Heart left ventricle (tissue), 16 donors: Measurements from ENCODE around the gene PLEKHM3. TPM values are rescaled to one million over a fixed set of nuclear protein-coding genes. Genes with fewer than 3 reads are reported as not detected.

ENCODE experiments used
- ATAC-seq, 4 donors: fragments of 200-7000 bp; cut with Tn5 transposase; one replicate each; pipeline ENCODE4 v1.9.1; 2020 to 2022; ENCODE audit warnings: moderate library complexity in 4 of 4, mild to moderate bottlenecking in 3 of 4, moderate number of reproducible peaks in 1 of 4
- DNase-seq, 5 donors: peaks; one replicate each; pipeline ENCODE4 v3.0.0-alpha.2; 2020
- H3K27ac ChIP-seq, 12 donors: fragments of 200-600 bp; sonication (generic) in 4 of 12; one replicate each; pipeline versions ENCODE4 v1.5.0 to v1.8.0; 2016 to 2022; ENCODE audit warnings: mild to moderate bottlenecking in 2 of 12
- H3K27me3 ChIP-seq, 9 donors: fragments of 200-600 bp; sonication (generic) in 2 of 9; one replicate each; pipeline versions ENCODE4 v1.5.1 to v1.8.0; 2016 to 2022; ENCODE audit warnings: mild to moderate bottlenecking in 3 of 9
- H3K36me3 ChIP-seq, 9 donors: fragments of 200-600 bp; sonication (generic) in 2 of 9; one replicate each; pipeline versions ENCODE4 v1.5.0 to v1.8.0; 2018 to 2022; ENCODE audit warnings: mild to moderate bottlenecking in 2 of 9
- H3K4me1 ChIP-seq, 12 donors: fragments of 200-600 bp; sonication (generic) in 4 of 12; one replicate each; pipeline versions ENCODE4 v1.5.0 to v1.8.0; 2016 to 2022; ENCODE audit warnings: mild to moderate bottlenecking in 3 of 12
- H3K4me3 ChIP-seq, 12 donors: fragments of 200-600 bp; sonication (generic) in 4 of 12; one replicate each; pipeline versions ENCODE4 v1.5.0 to v1.8.0; 2017 to 2022; ENCODE audit warnings: mild to moderate bottlenecking in 9 of 12, moderate library complexity in 4 of 12
- H3K9me3 ChIP-seq, 12 donors: fragments of 200-600 bp; sonication (generic) in 4 of 12; one replicate each; pipeline versions ENCODE4 v1.5.0 to v1.8.0; 2016 to 2022; ENCODE audit warnings: mild to moderate bottlenecking in 1 of 12
- CTCF ChIP-seq, 12 donors: fragments of 200-600 bp; sonication (generic) in 4 of 12; IDR thresholded peaks; one replicate each; pipeline versions ENCODE4 v1.5.0 to v1.8.0; 2018 to 2022; ENCODE audit warnings: antibody characterized with exemption in 12 of 12, mild to moderate bottlenecking in 5 of 12
- POLR2A ChIP-seq, 2 donors: fragments of 450-650 bp; IDR thresholded peaks; one replicate each; pipeline ENCODE4 v1.6.1; 2017; ENCODE audit warnings: antibody characterized with exemption in 2 of 2, mild to moderate bottlenecking in 2 of 2, moderate library complexity in 2 of 2
- WGBS, 4 donors: extraction: QIAGEN DNeasy Blood & Tissue Kit in 2 of 4; methylation state at CpG; one replicate each; pipeline versions ENCODE4 v1.1.5 to v1.1.7; 2013 to 2018; 5-methylcytosine and 5-hydroxymethylcytosine counted together
- intact Hi-C, 10 donors: fragments of 100-400 bp; cut with DNase I; formaldehyde crosslinking; loops; one replicate each; pipeline versions ENCODE4 v1.11.1 to v1.14.2; 2022
- polyA plus RNA-seq, 2 donors: library from polyadenylated mRNA; stranded (reverse); fragments of 200-250 nt; gene quantifications; one replicate each; pipeline ENCODE4 v1.2.3, GENCODE V29; 2013
- total RNA-seq, 9 donors: library from RNA; depleted of rRNA in 2 of 9; stranded (reverse); fragments of >200 nt in 2 of 9; fragmentation: NEBNext Ultra II Directional in 3 of 9; extraction: Animal tissue kit (Norgen Biotek cat#: 25700) in 3 of 9; gene quantifications; one replicate each; pipeline versions ENCODE4 v1.1.0 to v1.2.4, GENCODE V29; 2016 to 2023
- donor health status: ischemic (EF 13 %, LVEDD 7.1; RV severe dilation, severe dysfunction).
- donor health status: healthy with polysubstance abuse.
- donor health status: DM: no; HTN: yes; CAD: no.
- donor health status: DM: no; HTN: no; CAD: no.
- donor health status: ischemic (EF 25% LVEDD 6.9; RV normal size, moderate dysfunction).
- donor health status: ischemic (EF 25% LVEDD 5.7; RV mildly dilated, moderate dysfunction).
- donor health status: healthy.
- donor health status: DM: yes; HTN: yes; CAD: no.
- donor health status: ischemic (EF 35%, LVEDD 5.7; RV mildly dilated, moderate dysfunction).
- donor health status: nonischemic (EF 11% LVEDD 7.7; RV severe dilation, severe dysfunction).
- donor health status: DM: yes; HTN: yes; CAD: no.
- donor health status: PGD.
- donor health status: ischemic (EF 29% LVEDD 5.4; RV normal size, mild dysfunction).
- donor health status: nonischemic (EF 23%, LVEDD 6.1; RV moderate dilation, normal function).

PLEKHM3 gene
- total and polyA plus RNA-seq, 11 donors: 5.2 to 28.3 (median 17.0) TPM

GRCh38 chr2:207831584-207832248 is 193.6 kb downstream of the PLEKHM3 start:
- TF ChIP-seq CTCF (IDR thresholded peaks at IDR 0.05) (no peak), POLR2A (IDR thresholded peaks at IDR 0.05) (no peak)
- intact Hi-C loops: loop anchor here in 2 of 10 donors (10.0 kb wide), 2 partner anchors 57 to 63 kb away; no protein-coding TSS in a partner anchor

GRCh38 chr2:207830778-207831438 is 194.4 kb downstream of the PLEKHM3 start:
- Histone ChIP-seq H3K36me3 (peaks cover 0 to 18% (median 12%) of the 10 kb centered on the region in 9 donors), H3K27me3 (no peaks in the 10 kb centered on the region), H3K4me3 (no peak overlapping the region), H3K9me3 (no peaks in the 10 kb centered on the region), H3K27ac (no peak overlapping the region), H3K4me1 (peaks cover 0 to 29% (median 7%) of the 10 kb centered on the region in 12 donors)
- intact Hi-C loops: loop anchor here in 2 of 10 donors (10.0 kb wide), 2 partner anchors 56 to 64 kb away; no protein-coding TSS in a partner anchor
- TF ChIP-seq CTCF (IDR thresholded peaks at IDR 0.05) (no peak), POLR2A (IDR thresholded peaks at IDR 0.05) (no peak)
- ATAC-seq: peak in 1 of 4 donors; percentile 14
- DNase-seq: no peak
- WGBS, 4 donors: 95 to 98% (median 97%) methylated on average over 15 of the region's 15 CpGs

More at GRCh38 chr2:207831584-207832248, 193.6 kb downstream of the PLEKHM3 start:
- ATAC-seq (no peak), DNase-seq (no peak)
- Histone ChIP-seq H3K4me3 (no peak overlapping the region), H3K9me3 (no peaks in the 10 kb centered on the region), H3K36me3 (peaks cover 0 to 17% (median 12%) of the 10 kb centered on the region in 9 donors), H3K27me3 (no peaks in the 10 kb centered on the region), H3K4me1 (peaks cover 0 to 29% (median 11%) of the 10 kb centered on the region in 12 donors), H3K27ac (no peak overlapping the region)
- 85 to 87% (median 87%) methylated on average over 8 of the region's 8 CpGs for WGBS, 4 donors

GRCh38 chr2:207828361-207829057 is 196.8 kb downstream of the PLEKHM3 start:
- intact Hi-C loops: no loop called here
- H3K27ac ChIP-seq: peak overlapping the region in 1 of 12 donors; percentile 80
- no peaks in the 10 kb centered on the region for H3K27me3 ChIP-seq
- H3K4me1 ChIP-seq: peaks cover 3 to 37% (median 21%) of the 10 kb centered on the region in 12 donors
- no peak for TF ChIP-seq POLR2A (IDR thresholded peaks at IDR 0.05)
- TF ChIP-seq CTCF (IDR thresholded peaks at IDR 0.05): no peak
- ATAC-seq (no peak), DNase-seq (no peak)
- 86 to 92% (median 90%) methylated on average over 12 of the region's 12 CpGs for WGBS, 4 donors
- no peaks in the 10 kb centered on the region for H3K9me3 ChIP-seq
- H3K36me3 ChIP-seq: peaks cover 0 to 18% (median 12%) of the 10 kb centered on the region in 9 donors
- H3K4me3 ChIP-seq: no peak overlapping the region
